Fibroblast of skin of abdomen (primary cell): ENCODE results near the gene PIEZO2.
A peak's percentile ranks its signal among the peaks of the same experiment; 100 is the strongest.

Experiments
- DNase-seq: peaks from one replicate; pipeline ENCODE4 v3.0.0-alpha.2; 2013

Gene PIEZO2

GRCh38 chr18:11064106-11064505 lies 85.3 kb downstream of the PIEZO2 start:
- DNase-seq = no peak

GRCh38 chr18:11055721-11056120 lies 93.6 kb downstream of the PIEZO2 start:
- DNase-seq = no peak

GRCh38 chr18:11054497-11054896 lies 94.9 kb downstream of the PIEZO2 start:
- no peak for DNase-seq

- DNase-seq = no peak
Measured at GRCh38 chr18:11053293-11053692, 96.1 kb downstream of the PIEZO2 start.

- DNase-seq = no peak
Measured at GRCh38 chr18:11052800-11053199, 96.6 kb downstream of the PIEZO2 start.

GRCh38 chr18:11051462-11051861 lies 97.9 kb downstream of the PIEZO2 start:
- DNase-seq = no peak

GRCh38 chr18:11050966-11051365 lies 98.4 kb downstream of the PIEZO2 start:
- DNase-seq = no peak

- DNase-seq = no peak
Measured at GRCh38 chr18:11047817-11048216, 101.6 kb downstream of the PIEZO2 start.

- peak; percentile 25 for DNase-seq
Measured at GRCh38 chr18:11047156-11047555, 102.2 kb downstream of the PIEZO2 start.

- no peak for DNase-seq
Measured at GRCh38 chr18:11046140-11046539, 103.2 kb downstream of the PIEZO2 start.

- DNase-seq = no peak
Measured at GRCh38 chr18:11043694-11044093, 105.7 kb downstream of the PIEZO2 start.

- no peak for DNase-seq
Measured at GRCh38 chr18:11042247-11042646, 107.1 kb downstream of the PIEZO2 start.

- DNase-seq = peak; percentile 40
Measured at GRCh38 chr18:11040823-11041656, 108.3 kb downstream of the PIEZO2 start.

GRCh38 chr18:11040359-11040758 lies 109.0 kb downstream of the PIEZO2 start:
- no peak for DNase-seq

GRCh38 chr18:11037533-11038240 lies 111.7 kb downstream of the PIEZO2 start:
- no peak for DNase-seq

GRCh38 chr18:11035814-11036495 lies 113.4 kb downstream of the PIEZO2 start:
- peak; percentile 14 for DNase-seq

- DNase-seq = no peak
Measured at GRCh38 chr18:11035376-11035775, 114.0 kb downstream of the PIEZO2 start.

GRCh38 chr18:11034884-11035283 lies 114.5 kb downstream of the PIEZO2 start:
- peak; percentile 14 for DNase-seq

GRCh38 chr18:11033503-11033902 lies 115.9 kb downstream of the PIEZO2 start:
- no peak for DNase-seq

- DNase-seq = no peak
Measured at GRCh38 chr18:11031966-11032365, 117.4 kb downstream of the PIEZO2 start.

- DNase-seq = no peak
Measured at GRCh38 chr18:11029021-11029420, 120.3 kb downstream of the PIEZO2 start.

- DNase-seq = no peak
Measured at GRCh38 chr18:11027862-11028261, 121.5 kb downstream of the PIEZO2 start.

GRCh38 chr18:11025671-11026070 lies 123.7 kb downstream of the PIEZO2 start:
- DNase-seq = no peak
